GM21528 (cell line): Measurements from ENCODE around the gene SRGAP2B.
"Not testable (repeated sequence)": the region's sequence is repeated elsewhere in the genome, so short reads cannot be mapped to it uniquely, and the experiment has no call there.

Source experiments
- ATAC-seq: cut with Tn5 transposase; IDR thresholded peaks from one replicate; pipeline ENCODE4 v1.9.1; 2021; ENCODE audit warnings: mild to moderate bottlenecking, moderate library complexity; ENCODE audit not compliant: unreplicated experiment, low FRiP score

The SRGAP2B gene

DNA sequence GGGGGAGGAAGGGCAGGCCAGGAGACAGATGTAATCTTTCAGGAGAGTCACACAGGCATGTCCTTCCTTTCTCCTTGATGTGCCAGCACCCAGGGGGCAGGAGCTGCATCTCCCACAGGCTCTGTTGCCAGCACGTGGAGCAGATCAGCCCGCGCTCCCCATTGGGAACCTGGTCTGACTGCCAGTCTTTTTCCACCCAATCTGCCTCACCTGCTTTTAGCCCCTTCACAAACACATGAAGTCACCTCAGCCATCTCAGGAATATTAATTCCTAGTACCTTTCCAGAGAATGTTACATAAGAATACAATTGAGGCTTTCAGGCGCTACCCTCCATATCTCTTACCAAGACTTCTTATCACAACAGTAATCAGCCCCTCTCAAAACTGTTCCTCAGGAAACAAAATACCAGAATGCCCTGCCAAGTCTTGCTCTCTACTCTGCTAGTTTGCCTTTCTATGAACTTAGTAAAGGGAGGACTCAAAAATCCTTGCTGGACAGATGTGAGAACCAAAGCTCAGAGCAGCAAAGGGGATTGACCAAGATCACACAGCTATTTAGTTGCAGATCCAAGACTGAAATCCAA, 94.3 kb downstream of the SRGAP2B start:
- not testable (repeated sequence) for ATAC-seq

DNA sequence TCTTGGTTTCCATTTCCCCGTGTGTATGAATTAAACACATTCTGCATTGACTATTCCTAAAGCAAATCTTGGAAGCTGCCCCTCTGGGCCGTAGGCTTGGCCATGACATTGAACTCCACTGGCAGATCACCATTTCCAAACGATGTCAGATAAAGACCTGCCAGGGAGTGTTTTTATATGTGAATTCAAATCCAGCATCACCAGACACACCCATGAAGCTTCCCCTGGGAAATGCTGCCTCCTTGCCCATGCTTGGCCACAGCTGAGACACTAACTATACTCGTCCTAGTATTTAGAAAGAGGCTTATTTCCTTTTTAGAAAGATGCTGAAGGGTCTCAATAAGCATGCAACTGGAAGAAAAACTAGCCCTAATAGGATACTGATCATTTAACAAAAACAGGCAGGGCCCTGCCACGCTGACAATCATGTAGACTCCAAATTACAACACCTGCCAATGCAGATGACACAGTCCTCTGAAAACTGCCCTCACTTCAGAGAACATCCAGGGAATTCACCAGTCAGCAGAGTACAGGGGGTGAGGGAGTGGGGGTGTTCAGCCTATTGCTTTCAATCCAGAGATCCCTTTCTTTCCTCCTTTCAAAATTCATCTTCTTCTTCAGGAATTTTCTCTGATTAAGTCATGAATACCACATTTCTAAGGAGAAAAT, 94.9 kb downstream of the SRGAP2B start:
- not testable (repeated sequence) for ATAC-seq

DNA sequence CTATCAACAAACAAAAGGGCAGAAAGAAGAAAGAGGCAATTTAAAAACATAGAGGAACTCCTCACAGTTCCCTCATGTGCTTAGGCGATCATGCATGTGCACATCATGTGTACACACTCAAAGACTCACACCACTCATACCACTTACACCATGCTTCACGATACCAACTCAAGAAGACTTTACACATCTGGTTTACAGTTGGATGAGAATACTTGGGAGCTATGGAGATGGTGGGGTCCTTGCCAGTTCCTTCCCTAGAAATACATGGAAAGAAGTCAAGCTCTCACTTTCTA, 96.2 kb downstream of the SRGAP2B start:
- not testable (repeated sequence) for ATAC-seq

DNA sequence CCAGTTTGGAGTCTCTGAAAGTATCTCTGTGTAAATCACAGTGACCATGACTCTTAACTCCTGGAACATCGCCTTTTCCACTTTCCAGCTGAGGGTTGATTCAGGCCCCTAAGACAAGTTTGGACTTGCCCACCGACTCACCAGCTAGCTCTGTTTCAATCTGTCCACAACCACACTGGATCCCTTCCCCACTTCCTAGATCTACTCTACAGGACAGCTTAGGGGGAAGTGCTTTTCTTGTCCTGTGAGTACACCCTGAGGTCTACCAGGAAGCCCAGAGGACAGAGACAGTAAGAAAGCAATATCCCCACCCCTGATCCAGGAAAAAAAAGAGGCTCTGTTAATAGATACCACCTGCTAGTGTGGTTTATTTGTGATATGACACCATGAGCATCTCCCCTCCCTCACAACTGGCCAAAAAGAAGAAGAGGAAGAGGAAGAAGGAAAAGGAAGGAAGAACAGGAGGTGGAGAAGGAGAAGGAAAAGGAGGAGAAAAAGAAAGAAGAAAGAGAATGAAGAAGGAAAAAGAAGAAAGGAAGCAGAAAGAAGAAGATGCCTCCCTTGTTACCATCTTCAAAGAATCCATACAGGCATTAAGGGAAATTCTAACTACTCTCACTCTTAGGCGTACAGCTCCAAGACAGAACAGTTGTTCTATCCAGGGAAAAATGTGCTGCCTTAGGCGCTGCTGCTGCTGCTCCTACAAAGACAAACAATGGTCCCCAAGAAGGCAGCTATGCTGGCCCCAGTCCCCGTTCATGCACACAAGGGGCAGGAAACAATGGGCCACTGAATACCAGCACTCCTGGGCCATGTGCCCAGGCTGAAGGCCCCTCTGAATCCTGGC, 96.8 kb downstream of the SRGAP2B start:
- ATAC-seq = not testable (repeated sequence)

DNA sequence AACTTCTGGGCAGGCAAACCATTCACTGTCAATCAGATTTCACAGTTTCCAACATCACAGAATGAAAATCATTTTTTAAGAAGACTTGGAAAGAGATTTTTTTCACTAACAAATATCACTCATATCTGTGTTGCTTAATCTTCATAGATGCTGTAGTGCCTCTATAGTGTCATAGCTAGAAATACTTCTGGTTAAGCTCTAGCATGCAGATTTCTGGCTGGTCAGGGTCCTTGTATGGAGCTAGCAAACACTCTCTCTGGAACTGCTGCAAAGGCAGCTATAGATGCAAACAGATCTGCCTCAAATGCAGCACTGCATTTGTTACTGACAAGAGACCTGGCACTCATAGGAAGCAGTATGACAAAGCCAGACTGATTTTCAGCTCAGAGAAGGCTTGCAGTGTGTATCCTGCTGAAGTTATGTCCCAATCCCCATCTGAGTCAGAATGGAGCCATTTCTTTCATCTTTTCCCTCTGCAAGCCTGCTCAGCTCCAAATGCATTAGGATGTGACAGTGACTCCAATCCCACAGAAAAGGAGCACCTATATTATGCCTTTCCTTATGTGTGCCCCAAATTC, 99.2 kb downstream of the SRGAP2B start:
- ATAC-seq = not testable (repeated sequence)

DNA sequence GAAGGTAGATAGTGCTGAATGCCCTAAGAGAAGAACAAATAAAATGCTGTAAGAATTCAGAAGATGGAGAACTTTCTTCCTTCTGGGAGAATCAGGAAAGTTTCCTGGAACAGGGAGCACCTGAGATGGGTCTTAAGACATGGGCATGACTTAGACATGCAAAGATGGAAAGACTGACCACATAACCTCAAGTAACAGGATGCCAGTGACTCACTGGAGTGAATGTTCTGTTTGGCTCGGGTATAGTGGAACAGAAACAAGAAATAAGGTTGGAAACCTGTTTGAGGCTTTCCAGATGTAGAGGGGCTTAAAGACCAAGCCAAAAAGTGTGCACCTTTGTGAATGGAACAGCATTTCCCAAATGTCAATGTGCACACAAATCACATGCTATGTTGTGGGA, 102.2 kb downstream of the SRGAP2B start:
- ATAC-seq = not testable (repeated sequence)

DNA sequence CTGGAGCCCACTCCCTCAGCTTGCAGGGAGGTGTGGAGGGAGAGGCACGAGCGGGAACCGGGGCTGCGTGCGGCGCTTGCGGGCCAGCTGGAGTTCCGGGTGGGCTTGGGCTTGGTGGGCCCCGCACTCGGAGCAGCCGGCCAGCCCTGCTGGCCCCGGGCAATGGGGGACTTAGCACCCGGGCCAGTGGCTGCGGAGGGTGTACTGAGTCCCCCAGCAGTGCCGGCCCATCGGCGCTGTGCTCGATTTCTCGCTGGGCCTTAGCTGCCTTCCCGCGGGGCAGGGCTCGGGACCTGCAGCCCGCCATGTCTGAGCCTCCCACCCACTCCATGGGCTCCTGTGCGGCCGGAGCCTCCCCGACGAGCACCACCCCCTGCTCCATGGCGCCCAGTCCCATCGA, 104.5 kb downstream of the SRGAP2B start:
- not testable (repeated sequence) for ATAC-seq

DNA sequence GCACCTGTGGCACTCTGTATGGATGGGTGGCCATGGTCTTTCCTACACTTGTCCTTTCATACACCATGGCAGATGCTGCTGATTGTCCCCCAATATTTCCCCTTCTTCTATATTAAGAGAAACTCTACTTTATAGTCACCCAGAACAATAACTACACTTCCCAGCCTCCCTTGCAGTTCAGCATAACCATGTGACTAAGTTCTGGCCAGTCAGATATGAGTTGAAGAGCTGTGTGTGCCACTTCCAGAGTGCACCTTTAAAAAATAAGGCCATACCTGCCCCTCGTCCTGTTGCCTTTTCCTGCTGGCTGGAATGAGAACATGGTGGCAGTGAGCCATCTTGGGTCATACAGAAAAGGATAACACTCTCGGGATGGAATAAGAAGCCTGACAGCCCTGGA, 108.0 kb downstream of the SRGAP2B start:
- not testable (repeated sequence) for ATAC-seq

DNA sequence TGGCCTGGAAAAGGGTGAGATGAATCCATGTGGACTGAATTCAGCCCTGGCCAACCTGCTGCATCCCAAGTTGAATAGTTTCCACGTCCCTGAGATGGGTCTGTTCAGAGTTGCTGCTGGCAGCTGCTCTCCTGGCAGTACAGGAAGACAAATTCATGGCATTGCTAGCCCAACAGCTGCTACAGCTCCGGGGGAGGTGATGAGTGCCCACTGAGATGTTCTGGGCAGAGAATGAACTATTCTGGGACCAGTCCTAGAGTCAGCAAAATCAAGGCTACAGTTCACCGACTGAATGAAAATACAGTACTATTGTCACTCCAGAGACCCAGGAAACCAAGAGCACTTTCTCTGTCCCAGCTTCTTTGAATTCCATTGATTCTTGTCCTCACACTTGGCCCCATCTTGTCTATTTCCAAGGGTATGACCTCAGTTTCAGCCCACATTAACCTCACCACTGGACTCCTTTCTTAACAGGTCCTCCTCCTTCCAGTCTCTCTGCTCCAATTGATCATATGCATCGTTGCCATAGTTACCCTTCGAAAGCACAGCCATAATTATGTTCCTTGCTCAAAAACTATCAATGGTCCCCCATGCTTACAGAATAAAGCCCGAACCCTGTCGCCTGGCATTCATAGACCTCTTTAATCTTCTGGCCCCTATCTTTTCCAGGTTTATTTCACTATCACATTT, 108.8 kb downstream of the SRGAP2B start:
- ATAC-seq = not testable (repeated sequence)

DNA sequence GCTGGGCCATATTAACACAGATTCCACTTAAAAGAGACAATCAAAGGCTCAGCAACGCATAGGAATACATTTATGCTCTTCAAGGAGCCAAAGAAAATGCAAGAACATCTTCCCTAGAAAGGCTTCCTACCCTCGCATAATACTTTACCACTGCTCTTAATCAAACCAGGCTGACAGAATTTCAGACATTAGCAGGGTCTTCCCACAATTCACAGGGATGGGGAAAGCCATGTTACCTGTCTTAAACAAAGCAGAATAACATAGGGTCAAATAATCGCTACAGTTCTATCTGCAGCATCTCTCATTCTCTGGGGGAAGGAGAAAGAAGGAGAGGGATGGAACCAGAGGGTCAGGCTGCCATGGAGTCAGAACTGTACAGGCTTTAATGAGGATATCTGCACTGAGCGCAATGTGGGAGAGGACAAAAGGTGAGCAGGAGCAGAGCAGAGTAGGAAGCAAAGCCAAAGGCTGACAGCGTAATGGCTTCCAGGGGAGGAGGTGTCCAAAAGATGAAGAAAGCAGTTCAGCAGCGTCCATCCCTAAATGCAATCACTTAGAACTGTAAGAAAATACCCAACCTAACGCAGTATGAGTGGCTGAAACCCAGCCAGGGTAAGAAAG, 109.5 kb downstream of the SRGAP2B start:
- not testable (repeated sequence) for ATAC-seq

DNA sequence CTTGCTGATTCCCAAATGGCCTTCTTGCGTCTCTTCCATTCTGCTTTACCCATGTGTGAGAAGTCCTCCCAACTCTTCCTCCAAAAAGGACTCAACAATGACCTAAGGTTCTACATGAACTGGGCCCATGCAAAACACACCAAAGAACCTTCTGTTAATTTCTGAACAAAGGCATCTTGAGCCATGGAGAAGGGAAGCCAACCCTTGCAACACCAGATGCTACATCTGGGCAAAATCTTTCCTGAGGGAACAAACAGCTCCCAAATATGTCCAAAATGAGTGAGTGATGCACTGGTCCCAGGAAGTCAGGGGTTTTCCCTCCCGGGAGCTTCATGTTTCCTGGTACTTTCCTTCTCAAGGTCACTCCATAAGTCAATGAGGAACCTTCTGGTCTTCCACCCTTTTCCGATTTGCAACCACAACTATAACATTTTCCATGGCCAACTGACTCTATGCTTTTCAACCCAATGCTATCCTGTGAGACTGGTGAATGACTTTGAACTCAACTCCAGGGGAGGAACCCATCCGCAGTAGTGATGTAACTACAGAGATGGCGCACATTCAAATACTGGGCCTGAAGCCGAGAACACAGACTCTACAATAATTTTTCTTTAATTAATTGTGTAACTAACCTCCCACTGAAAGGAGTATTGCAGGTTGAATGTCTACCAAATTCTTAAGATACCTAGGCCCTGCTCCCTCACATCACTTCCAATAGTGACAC, 112.2 kb downstream of the SRGAP2B start:
- ATAC-seq = not testable (repeated sequence)

DNA sequence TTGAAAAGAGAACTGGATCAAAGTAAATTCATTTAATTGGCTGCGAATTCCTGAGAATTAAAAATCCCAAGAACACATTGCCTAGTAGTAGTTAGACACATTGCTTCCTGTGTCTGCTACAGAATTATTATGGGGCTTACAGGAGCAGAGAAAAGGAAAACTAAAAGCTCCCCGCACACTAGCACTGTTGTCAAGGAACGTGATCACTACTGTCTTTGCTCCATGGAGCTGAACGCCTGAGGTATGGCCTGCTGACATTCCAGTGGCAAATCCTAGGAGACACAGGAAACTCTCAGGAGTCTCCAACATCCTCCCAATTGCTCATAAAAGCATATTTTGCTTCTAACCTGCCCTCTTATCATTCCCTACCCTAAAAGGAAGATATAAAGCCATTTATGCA, 114.0 kb downstream of the SRGAP2B start:
- not testable (repeated sequence) for ATAC-seq

DNA sequence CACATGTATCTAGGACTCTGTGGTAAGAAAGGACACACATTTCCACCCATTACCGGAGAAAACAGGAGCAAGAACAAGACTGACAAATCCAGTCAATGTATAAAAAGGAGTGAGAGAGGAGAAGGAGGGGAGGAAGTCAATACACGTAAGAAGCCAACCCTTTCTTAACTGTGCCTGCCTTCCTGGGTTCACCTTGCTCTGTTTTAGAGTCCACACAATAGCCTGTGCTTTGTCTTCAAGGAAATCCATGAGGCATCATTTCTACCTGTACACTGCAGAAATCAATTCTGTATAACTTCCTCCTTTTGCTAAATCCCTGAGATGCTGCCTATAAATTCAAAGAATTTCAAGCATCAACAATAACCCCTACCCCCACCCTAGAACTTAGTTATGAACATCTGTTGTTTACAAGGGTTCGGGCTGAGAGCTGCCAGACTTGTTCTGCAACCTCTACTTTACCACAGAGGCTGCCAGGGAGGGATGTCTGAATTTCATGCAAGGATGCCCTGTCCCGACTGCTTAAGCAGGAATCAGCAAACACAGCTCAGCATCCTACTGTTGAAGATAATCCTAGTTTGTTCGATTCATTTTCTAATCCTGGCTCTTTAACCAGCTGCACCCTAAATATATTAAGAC, 115.0 kb downstream of the SRGAP2B start:
- ATAC-seq = not testable (repeated sequence)

DNA sequence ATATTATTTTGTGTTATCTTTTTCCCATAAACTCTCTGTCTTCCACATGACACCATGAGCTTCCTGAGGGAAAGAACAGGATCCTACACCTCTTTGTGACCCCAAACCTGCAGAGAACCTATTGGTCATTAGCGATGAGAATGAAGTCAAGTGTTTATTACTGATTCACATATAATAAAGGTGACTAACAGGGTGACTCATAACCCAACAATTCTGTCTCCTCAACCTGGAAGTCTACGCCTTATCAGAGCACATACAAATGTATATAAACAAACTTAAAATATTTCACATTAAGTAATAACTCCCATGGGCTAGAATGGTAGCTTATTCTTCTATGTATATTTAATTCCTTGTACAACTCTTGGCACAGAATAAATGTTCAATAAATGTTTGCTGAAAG, 117.3 kb downstream of the SRGAP2B start:
- not testable (repeated sequence) for ATAC-seq

DNA sequence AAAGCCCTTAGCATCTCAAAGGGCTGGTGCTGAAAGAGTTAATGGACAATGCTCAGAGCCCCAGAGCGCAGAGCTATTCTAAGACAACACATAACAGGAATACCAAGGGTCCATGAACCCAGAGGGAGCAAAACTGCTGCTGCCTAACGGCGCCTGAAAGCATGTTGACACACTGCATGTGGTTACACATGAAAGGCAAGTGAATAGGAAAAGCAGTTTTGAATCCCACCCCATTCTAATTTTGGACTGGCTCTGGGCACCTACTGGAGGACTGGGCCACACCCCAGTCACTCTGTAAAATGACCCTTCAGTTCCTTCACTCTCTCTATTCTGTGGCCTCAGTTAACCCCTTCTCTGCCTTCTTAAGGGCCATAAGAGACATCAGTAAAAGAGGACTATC, 123.2 kb downstream of the SRGAP2B start:
- ATAC-seq = not testable (repeated sequence)

DNA sequence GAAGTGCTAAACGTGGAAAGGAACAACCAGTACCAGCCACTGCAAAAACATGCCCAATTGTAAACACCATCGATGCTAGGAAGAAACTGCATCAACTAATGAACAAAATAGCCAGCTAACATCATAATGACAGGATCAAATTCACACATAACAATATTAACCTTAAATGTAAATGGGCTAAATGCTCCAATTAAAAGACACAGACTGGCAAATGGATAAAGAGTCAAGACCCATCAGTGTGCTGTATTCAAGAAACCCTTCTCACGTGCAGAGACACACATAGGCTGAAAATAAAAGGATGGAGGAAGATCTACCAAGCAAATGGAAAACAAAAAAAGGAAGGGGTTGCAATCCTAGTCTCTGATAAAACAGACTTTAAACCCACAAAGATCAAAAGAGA, 128.6 kb downstream of the SRGAP2B start:
- ATAC-seq = not testable (repeated sequence)

DNA sequence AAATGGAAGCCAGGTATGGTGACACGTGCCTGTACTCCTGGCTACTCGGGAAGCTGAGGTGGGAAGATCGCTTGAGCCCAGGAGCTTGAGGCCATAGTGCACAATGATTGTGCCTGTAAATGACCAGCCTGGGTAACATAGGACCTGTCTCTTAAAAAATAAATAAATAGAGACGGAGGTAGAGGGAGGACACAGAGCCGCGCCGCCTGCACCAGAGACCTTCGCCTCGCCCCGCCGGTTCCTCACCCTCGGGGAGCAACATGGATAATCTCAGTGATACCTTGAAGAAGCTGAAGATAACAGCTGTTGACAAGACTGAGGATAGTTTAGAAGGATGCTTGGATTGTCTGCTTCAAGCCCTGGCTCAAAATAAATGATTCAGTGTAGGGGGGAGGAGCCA, 130.4 kb downstream of the SRGAP2B start:
- ATAC-seq = not testable (repeated sequence)

DNA sequence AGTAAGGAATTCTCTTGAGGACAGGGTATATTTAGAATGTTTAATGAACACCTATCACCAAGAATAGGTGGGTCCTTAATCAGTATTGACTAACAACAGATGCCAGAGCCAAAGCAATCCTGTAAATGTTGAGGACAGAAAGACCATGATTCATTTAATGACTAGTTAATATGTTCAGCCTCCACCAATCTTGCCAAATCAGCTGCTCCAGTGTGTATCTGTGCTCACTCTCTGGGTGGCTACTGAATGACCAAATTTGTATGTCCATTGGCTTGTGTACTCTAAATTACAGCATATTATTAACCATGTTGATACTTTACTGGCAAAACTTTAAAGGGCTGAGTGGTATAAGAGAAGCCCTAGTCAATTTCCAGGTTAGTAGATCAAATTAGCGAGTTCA, 130.9 kb downstream of the SRGAP2B start:
- not testable (repeated sequence) for ATAC-seq

DNA sequence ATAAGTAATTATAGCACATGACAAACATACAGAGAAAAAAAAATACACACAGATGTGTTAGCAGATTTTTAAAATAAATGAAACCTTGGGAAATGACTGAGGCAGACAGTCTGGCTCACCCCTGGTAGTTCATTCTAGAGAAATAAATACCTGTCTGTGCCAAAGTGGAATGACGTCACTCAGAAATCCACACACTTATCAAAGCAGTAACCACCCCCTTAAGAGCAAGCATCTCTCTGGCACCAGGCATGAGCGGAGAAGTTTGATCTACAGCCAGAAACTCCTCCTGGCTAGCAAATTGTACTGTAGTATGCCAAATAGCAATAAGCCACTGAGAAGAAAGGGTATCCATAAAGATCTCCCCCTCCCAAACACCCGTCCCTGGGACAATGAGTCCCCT, 131.6 kb downstream of the SRGAP2B start:
- not testable (repeated sequence) for ATAC-seq
